B cell (primary cell): ENCODE measurements around the gene DCAF8L2. TPM values are rescaled to one million over a fixed set of nuclear protein-coding genes. Genes with fewer than 3 reads are reported as not detected.

Experiments used
- ATAC-seq: fragments of 200-7000 bp; cut with Tn5 transposase; one replicate; pipeline ENCODE4 v1.10.0; 2021; ENCODE audit warnings: low read depth, mild to moderate bottlenecking, moderate number of reproducible peaks, moderate library complexity
- CTCF ChIA-PET: fragments of 350-600 bp; sonication (Branson Sonifier 250); formaldehyde crosslinking; loops from one replicate; lab custom pipeline; 2021; ENCODE audit warnings: antibody characterized with exemption, inconsistent platforms; lab: Charles Lee
- POLR2A ChIA-PET: fragments of 350-600 bp; sonication (Branson Sonifier 250); formaldehyde crosslinking; loops from one replicate; lab custom pipeline; 2021; ENCODE audit warnings: antibody characterized with exemption; lab: Charles Lee
- DNase-seq: peaks from one replicate; pipeline ENCODE4 v3.0.0; 2013
- H2AFZ ChIP-seq: 2 replicates; pipeline ENCODE4 v1.6.1; 2012; ENCODE audit warnings: mild to moderate bottlenecking, low read depth, low read length; ENCODE audit not compliant: insufficient read depth, poor library complexity, severe bottlenecking
- H3K27ac ChIP-seq, 2 donors: 1 replicate in 1 of 2; 2 replicates in 1 of 2; pipeline ENCODE4 v1.5.1; 2012 to 2013; ENCODE audit warnings: low read length in 2 of 2, mild to moderate bottlenecking in 2 of 2, moderate library complexity in 1 of 2
- H3K27me3 ChIP-seq, 4 experiments: fragments of 200-600 bp in 1 of 4; sonication (generic) in 1 of 4; replicated peaks in 1 of 4; 1 replicate in 2 of 4; 2 replicates in 2 of 4; pipeline versions ENCODE4 v1.6.1 to v1.7.0; 2013 to 2016; ENCODE audit warnings: low read length in 3 of 4, mild to moderate bottlenecking in 2 of 4, mixed read lengths in 1 of 4, moderate library complexity in 1 of 4; ENCODE audit not compliant: insufficient read depth in 4 of 4, control insufficient read depth in 3 of 4; ENCODE audit errors: control extremely low read depth in 1 of 4
- H3K36me3 ChIP-seq, 2 experiments: replicated peaks in 1 of 2; 1 replicate in 1 of 2; 2 replicates in 1 of 2; pipeline versions ENCODE4 v1.6.1 to v1.7.1; 2013; ENCODE audit warnings: low read length in 1 of 2; ENCODE audit not compliant: insufficient read depth in 2 of 2, control insufficient read depth in 1 of 2; ENCODE audit errors: control extremely low read depth in 1 of 2, extremely low read depth in 1 of 2
- H3K4me1 ChIP-seq, 2 donors: fragments of 200-600 bp in 1 of 2; sonication (generic) in 1 of 2; 1 replicate in 1 of 2; 2 replicates in 1 of 2; pipeline versions ENCODE4 v1.5.1 to v1.6.1; 2013 to 2017; ENCODE audit warnings: low read length in 2 of 2; ENCODE audit not compliant: control insufficient read depth in 2 of 2, insufficient read depth in 2 of 2
- H3K4me2 ChIP-seq: replicated peaks from 2 replicates; pipeline ENCODE3; 2012; ENCODE audit warnings: mild to moderate bottlenecking, low read depth, low read length; ENCODE audit not compliant: poor library complexity, severe bottlenecking
- H3K4me3 ChIP-seq, 5 experiments: fragments of 200-600 bp in 1 of 5; sonication (generic) in 1 of 5; 1 replicate in 3 of 5; 2 replicates in 2 of 5; pipeline versions ENCODE4 v1.5.1 to v1.7.0; 2011 to 2016; ENCODE audit warnings: low read length in 4 of 5, mild to moderate bottlenecking in 4 of 5, low read depth in 2 of 5, control low read depth in 1 of 5, moderate library complexity in 1 of 5; ENCODE audit not compliant: insufficient read depth in 1 of 5; ENCODE audit errors: control extremely low read depth in 1 of 5, extremely low read depth in 1 of 5
- H3K79me2 ChIP-seq: fragments of 200-600 bp; sonication (generic); one replicate; pipeline ENCODE4 v1.6.0; 2016; ENCODE audit warnings: low read length; ENCODE audit not compliant: control insufficient read depth, insufficient read depth
- H3K9ac ChIP-seq: fragments of 200-600 bp; sonication (generic); 2 replicates; pipeline ENCODE4 v1.6.1; 2017; ENCODE audit warnings: mild to moderate bottlenecking, low read length, moderate library complexity
- H3K9me3 ChIP-seq, 3 donors: one replicate each; pipeline versions ENCODE4 v1.6.1 to v1.7.1; 2013; ENCODE audit warnings: low read length in 2 of 3; ENCODE audit not compliant: control insufficient read depth in 2 of 3, insufficient read depth in 1 of 3; ENCODE audit errors: control extremely low read depth in 1 of 3
- H4K20me1 ChIP-seq: 2 replicates; pipeline ENCODE4 v1.6.0; 2012; ENCODE audit warnings: mild to moderate bottlenecking, low read length; ENCODE audit not compliant: insufficient read depth, control insufficient read depth, poor library complexity, severe bottlenecking
- H3K27ac Mint-ChIP-seq: one replicate; pipeline ENCODE4 v1.8.0; 2021; ENCODE audit warnings: mixed read lengths
- H3K27me3 Mint-ChIP-seq: one replicate; pipeline ENCODE4 v1.8.0; 2021; ENCODE audit warnings: mixed read lengths
- H3K4me1 Mint-ChIP-seq: one replicate; pipeline ENCODE4 v1.8.0; 2021; ENCODE audit warnings: mixed read lengths
- H3K4me3 Mint-ChIP-seq: one replicate; pipeline ENCODE4 v1.8.0; 2021; ENCODE audit warnings: mixed read lengths
- H3K9me3 Mint-ChIP-seq: one replicate; pipeline ENCODE4 v1.8.0; 2022; ENCODE audit warnings: mixed read lengths; ENCODE audit not compliant: insufficient read depth
- CTCF ChIP-seq: fragments of 200-600 bp; IDR thresholded peaks from one replicate; pipeline ENCODE4 v1.8.0; 2022; ENCODE audit warnings: antibody characterized with exemption, mild to moderate bottlenecking
- EZH2 ChIP-seq: IDR thresholded peaks from 2 replicates; pipeline ENCODE4 v1.6.1; 2012; ENCODE audit warnings: borderline replicate concordance, low read depth, mild to moderate bottlenecking, moderate library complexity, low read length; ENCODE audit not compliant: insufficient read depth, poor library complexity, severe bottlenecking
- WGBS: methylation state at CpG from one replicate; pipeline ENCODE4 v1.1.5; 2013; ENCODE audit warnings: missing lambda C conversion rate; ENCODE audit not compliant: insufficient coverage; 5-methylcytosine and 5-hydroxymethylcytosine counted together
- intact Hi-C: fragments of 100-400 bp; cut with micrococcal nuclease; formaldehyde crosslinking; loops from one replicate; pipeline ENCODE4 v1.10.0; 2022
- polyA plus RNA-seq: library from polyadenylated mRNA; depleted of rRNA; stranded (reverse); fragments of >200 nt; gene quantifications from 2 replicates; pipeline ENCODE4 v1.2.3, GENCODE V29; 2012
- total RNA-seq, 2 donors: library from RNA; stranded (reverse); fragments of 120-200 nt in 1 of 2; gene quantifications; 1 replicate in 1 of 2; 2 replicates in 1 of 2; pipeline versions ENCODE4 v1.2.3 to v1.2.4, GENCODE V29; 2013 to 2022

DCAF8L2 gene
- total and polyA plus RNA-seq, 2 donors (not counting 1 experiment from before 2014, with no cell fraction given), result not detected

- no peak overlapping the region for H2AFZ ChIP-seq
- intact Hi-C loops, result no loop called here
- no peak overlapping the region for H3K27ac ChIP-seq
- ATAC-seq (no peak), DNase-seq (no peak)
- no peaks in the 10 kb centered on the region for H3K4me1 ChIP-seq
- ChIA-PET POLR2A (no interaction called here), CTCF (no interaction called here)
- no peak for TF ChIP-seq CTCF
- TF ChIP-seq EZH2, result no peak
- H3K4me2 ChIP-seq, result no peak overlapping the region
- H4K20me1 ChIP-seq, result no peaks in the 10 kb centered on the region
- H3K4me3 Mint-ChIP-seq, result no peak overlapping the region
- no peak overlapping the region for H3K27ac Mint-ChIP-seq
- H3K4me3 ChIP-seq, result no peak overlapping the region
- no CpG with 5 or more reads among the region's 1 CpG for WGBS
- H3K9me3 ChIP-seq, result no peaks in the 10 kb centered on the region
- no peaks in the 10 kb centered on the region for H3K79me2 ChIP-seq
- H3K27me3 Mint-ChIP-seq, result no peaks in the 10 kb centered on the region
- H3K27me3 ChIP-seq, result no peaks in the 10 kb centered on the region
- H3K4me1 Mint-ChIP-seq, result no peaks in the 10 kb centered on the region
- no peaks in the 10 kb centered on the region for H3K36me3 ChIP-seq
- H3K9me3 Mint-ChIP-seq, result no peaks in the 10 kb centered on the region
- H3K9ac ChIP-seq, result no peak overlapping the region
These were observed 85.3 kb downstream of the DCAF8L2 start for GRCh38 chrX:27675493-27675892.

- CTCF ChIA-PET, result no interaction called here
- no peak overlapping the region for H3K4me3 ChIP-seq
- H3K9me3 Mint-ChIP-seq, result no peaks in the 10 kb centered on the region
- no peak overlapping the region for H3K9ac ChIP-seq
- no peaks in the 10 kb centered on the region for H3K27me3 ChIP-seq
- H3K27ac Mint-ChIP-seq, result no peak overlapping the region
- no peaks in the 10 kb centered on the region for H3K79me2 ChIP-seq
- no peak overlapping the region for H2AFZ ChIP-seq
- H3K27me3 Mint-ChIP-seq, result no peaks in the 10 kb centered on the region
- no peak overlapping the region for H3K4me2 ChIP-seq
- POLR2A ChIA-PET, result no interaction called here
- intact Hi-C loops, result no loop called here
- no peaks in the 10 kb centered on the region for H3K4me1 Mint-ChIP-seq
- ATAC-seq, result no peak
- TF ChIP-seq EZH2, result no peak
- no peak for TF ChIP-seq CTCF
- H3K27ac ChIP-seq, result no peak overlapping the region
- no peaks in the 10 kb centered on the region for H3K9me3 ChIP-seq
- no peaks in the 10 kb centered on the region for H3K36me3 ChIP-seq
- H3K4me1 ChIP-seq, result no peaks in the 10 kb centered on the region
- H3K4me3 Mint-ChIP-seq, result no peak overlapping the region
- no peak for DNase-seq
- H4K20me1 ChIP-seq, result no peaks in the 10 kb centered on the region
- no CpG with 5 or more reads among the region's 1 CpG for WGBS
These were observed 89.1 kb downstream of the DCAF8L2 start for GRCh38 chrX:27679281-27679680.
